ENCODE data around the gene TRPM5. TPM values are rescaled to one million over a fixed set of nuclear protein-coding genes. Genes with fewer than 3 reads are reported as not detected.
A peak's percentile ranks its signal among the peaks of the same experiment; 100 is the strongest.

The TRPM5 gene
- total RNA-seq, 1 donor from 2014 or later, result not detected

DNA sequence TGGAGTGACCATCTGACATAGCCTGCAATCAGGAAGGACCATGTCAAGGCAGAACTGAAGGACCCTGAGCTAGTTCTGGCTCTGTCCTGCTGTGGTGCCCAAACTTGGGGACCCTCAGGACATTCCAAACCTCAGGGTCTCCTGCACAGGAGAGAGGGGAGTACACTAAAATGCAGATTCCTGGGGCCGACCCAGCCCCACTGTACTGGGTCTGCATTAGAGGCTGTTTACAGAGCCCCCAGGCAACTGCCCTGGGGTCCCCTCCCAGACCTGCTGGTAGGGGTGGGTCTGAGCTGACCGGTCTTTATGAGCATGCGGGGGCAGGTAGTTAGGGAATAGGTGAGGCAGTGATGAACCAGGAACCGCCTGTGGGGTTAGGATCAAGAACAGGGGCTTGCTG lies 6.8 kb downstream of the TRPM5 start:
- no peak for DNase-seq (ENCODE audit: low spot score)

DNA sequence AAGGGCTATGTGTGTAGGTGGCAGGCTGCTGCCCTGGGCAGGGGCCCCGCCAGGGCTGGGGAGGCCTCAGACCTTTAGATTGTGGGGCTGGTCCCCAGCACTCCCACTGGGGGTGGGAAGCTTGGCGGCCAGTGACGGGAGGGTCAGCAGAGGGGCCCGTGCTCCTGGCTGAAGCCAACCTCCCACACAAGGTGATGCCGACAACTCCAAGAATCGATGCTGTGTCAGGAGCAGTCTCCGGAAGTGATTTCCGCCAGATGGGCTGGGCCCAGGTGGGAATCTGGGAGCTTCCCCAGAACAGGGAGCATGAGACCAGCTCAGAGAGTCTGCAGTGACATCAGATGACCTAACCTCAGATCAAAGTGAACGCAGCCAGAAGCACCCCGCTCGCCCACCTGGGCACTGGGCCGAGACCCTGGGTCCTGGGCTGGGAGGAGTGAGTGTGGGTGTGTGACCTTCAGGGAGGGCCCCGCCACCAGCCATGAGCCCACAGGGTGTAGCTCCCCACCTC lies 7.7 kb downstream of the TRPM5 start:
- DNase-seq (ENCODE audit: low spot score), result no peak

DNA sequence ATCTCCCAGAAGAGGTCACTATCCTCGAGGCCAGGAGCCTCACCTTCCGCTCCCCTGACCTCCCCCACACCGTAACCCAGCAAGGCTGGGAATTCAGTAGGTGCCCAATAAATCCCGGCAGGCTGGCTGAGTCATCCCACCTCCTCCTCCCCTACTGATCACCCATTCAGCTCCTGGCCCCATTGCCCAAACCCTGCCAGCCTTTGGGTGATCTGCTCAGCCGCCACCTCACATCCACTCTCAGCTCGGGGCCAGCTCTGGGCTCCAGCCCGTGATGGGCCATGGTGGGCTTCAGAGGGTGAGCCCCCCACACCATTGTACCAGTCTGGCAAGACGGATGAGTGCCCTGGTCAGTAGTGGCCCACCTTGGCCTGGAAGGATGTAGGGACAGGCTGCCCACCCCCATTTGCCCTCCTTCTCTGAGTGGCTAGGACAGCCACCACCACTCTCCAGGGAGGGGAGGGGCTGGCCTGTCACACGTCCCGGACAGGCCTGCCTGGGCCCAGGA lies 8.2 kb downstream of the TRPM5 start:
- DNase-seq (ENCODE audit: low spot score), result no peak

DNA sequence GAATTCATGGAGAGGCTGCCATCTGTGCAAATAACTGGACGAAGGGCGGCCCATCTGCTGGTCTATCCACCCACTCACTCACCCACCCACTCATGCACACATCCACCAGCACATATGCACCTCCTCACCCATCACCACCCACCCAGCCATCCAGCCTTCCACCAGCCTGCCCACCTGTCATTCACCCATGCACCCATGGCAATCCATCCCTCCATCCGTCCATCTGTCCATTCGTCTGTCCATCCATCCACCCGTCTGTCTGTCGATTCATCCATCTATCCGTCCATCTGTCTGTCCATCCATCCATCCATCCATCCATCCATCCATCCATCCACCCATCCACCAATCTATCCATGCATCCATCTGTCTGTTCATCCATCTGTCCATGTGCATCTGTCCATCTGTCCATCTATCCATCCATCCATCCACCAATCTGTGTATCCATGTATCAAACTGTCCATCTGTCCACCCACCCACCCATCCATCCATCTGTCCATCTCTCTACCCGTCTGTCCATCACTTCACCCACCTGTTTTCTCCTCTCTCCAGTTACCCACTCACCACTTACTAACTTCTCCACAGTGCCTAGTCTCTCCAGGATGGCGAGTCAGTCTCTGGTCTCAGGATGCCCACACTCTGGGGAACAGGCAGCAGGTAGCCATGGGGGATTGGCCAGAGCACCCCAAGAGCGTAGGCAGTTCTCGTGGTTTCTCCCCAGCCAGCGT lies 8.9 kb downstream of the TRPM5 start:
- DNase-seq (ENCODE audit: low spot score), result no peak

DNA sequence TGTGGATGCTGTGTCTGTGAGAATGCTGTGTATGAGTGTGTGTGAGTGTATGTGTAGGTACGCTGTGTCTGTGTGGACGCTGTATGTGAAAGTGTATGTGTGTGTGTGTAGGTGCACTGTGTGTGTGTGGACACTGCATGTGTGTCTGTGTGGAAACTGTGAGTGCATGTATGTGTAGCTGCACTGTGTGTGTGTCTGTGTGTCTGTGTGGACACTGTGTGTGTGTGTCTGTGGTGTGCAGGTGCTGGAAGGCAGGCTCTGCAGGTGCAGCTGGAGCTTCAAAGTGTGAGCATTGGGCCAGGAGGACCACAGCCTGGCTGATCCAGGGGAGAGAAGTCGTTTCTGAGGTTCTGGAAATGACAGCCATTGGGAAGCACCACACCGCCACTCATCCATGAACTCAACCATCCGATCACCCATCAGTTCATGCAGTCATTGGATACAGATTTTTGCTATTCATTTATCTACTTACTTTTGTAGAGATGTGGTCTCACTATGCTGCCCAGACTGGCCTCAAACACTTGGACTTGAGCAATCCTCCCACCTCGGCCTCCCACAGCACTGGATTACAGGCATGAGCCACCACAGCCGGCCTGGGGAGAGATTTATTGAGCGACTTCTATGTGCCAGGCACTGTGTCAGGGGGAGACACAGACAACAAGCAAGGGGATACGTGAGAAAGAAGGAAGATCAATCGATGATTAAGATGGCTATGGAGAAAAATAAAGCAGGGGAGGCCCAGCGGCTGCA lies 9.6 kb downstream of the TRPM5 start:
- no peak for DNase-seq (ENCODE audit: low spot score)

GRCh38 chr11:2434008-2434407 lies 10.3 kb downstream of the TRPM5 start:
- no peak for DNase-seq (ENCODE audit: low spot score)

GRCh38 chr11:2433106-2433925 lies 11.0 kb downstream of the TRPM5 start:
- DNase-seq (ENCODE audit: low spot score), result no peak

GRCh38 chr11:2432628-2433071 lies 11.7 kb downstream of the TRPM5 start:
- DNase-seq (ENCODE audit: low spot score), result no peak

GRCh38 chr11:2432171-2432621 lies 12.1 kb downstream of the TRPM5 start:
- no peak for DNase-seq (ENCODE audit: low spot score)

- no peak for DNase-seq (ENCODE audit: low spot score)
These were observed 12.9 kb downstream of the TRPM5 start for GRCh38 chr11:2431395-2431794.

GRCh38 chr11:2428322-2428795 lies 16.0 kb downstream of the TRPM5 start:
- peak; percentile 49 for DNase-seq (ENCODE audit: low spot score)

GRCh38 chr11:2427721-2428321 lies 16.5 kb downstream of the TRPM5 start:
- no peak for DNase-seq (ENCODE audit: low spot score)

DNA sequence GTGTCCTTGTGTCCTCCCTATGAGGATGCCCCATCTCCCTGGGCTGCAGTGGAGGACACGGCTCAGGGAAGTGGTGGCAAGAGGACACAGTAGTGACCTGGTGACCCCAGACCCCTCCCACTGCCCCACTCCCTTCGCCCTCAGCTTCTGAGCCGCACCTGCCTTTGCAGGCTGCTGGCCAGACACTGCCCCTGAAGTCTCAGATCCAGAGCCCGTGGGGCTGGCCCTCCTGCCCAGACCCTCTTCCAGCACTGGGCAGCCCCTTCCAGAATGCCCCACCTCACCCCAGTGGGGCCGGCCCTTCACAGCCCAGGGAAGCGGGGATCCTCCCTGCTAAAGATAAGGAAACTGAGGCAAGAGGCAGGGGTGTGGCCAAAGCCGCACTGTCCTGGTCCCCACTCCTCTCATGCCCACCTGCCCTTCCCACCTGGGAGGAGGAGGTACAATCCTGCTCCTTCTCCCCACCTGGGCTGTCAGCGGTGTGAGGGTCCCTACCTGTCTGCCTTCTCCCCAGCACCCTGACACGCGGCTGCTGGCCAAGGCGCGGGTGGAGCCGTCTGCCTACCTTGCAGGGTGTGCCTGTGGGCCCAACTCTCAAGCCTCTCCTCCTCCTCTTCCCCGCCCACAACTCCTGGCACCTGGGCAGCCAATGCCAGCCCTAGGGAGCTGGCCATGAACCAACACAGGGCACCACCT lies 17.3 kb downstream of the TRPM5 start:
- DNase-seq (ENCODE audit: low spot score), result no peak

GRCh38 chr11:2426221-2426620 lies 18.1 kb downstream of the TRPM5 start:
- DNase-seq (ENCODE audit: low spot score), result no peak

- DNase-seq (ENCODE audit: low spot score), result no peak
These were observed 18.8 kb downstream of the TRPM5 start for GRCh38 chr11:2425506-2425905.

DNA sequence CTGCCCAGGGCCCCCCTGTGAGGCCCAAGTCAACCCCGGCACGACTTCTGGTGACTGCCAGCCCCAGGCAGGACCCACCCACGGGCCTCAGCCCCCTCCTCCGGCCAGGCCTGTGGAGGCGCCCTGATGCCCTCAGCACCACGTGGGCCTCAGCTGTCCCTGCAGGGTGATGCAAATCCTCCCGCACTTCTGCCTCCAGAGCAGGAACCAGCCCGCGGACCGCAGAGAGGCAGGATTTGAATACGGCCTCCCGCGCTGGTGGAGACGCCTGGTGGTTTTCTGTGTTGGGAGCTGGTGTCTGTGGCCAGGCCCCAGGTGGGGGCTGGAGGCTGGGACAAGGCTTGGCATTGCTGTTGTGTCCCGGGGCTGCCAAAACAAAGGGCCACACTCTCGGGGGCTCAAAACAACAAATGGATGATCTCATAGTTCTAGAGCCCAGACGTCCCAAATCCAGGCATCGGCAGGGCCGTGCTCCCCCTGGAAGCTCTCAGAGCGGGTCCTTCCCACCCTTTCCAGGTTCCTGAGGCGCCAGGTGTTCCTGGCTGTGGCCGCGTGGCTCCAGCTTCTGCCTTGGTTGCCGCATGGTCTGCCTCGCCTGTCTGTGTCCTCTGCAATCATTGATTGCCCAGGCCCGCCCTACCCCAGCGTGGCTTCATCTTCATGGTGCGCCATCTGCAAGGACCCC lies 19.4 kb downstream of the TRPM5 start:
- DNase-seq (ENCODE audit: low spot score), result no peak

DNA sequence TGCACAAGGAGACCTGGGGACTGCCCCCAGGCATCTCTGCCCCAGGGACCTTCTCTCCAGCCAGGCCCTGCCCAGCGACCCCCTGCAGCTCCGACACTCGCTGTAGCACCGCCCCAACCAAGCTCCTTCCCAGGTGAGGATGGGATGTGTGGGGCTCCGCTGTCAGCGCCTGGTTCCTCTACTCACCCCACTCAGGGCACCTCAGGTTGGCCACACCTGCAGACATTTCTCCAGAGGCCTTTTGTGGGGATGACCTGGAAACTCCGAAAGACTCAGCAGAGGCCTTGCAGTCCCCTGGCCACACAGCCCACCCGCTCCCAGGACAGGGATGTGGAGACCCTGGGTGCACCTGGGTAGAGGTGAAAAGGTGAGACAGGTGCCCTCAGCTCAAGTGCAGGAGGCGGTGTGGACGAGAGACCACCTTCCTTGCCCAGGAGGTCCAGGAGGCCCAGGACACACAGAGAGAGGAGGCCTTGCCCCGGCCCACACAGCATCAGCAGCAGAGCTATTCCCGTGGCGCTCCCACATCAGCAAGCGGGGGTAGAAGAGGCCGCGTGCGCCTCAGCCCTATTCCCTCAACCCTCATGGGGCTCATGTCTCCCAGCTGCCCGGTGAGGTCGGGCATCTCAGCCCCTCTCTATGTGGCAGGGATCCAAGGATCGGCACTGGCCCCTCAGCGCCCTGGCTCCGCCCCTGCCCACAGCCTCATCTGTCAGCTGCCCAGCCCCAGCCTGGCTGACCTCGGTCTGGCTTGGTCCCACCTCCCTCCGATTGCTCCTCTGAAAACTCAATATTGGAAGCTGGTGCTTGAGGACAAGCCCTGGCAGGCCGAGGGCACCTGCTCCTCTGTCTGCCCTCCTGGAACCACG lies 20.9 kb downstream of the TRPM5 start:
- no peak for DNase-seq (ENCODE audit: low spot score)

DNA sequence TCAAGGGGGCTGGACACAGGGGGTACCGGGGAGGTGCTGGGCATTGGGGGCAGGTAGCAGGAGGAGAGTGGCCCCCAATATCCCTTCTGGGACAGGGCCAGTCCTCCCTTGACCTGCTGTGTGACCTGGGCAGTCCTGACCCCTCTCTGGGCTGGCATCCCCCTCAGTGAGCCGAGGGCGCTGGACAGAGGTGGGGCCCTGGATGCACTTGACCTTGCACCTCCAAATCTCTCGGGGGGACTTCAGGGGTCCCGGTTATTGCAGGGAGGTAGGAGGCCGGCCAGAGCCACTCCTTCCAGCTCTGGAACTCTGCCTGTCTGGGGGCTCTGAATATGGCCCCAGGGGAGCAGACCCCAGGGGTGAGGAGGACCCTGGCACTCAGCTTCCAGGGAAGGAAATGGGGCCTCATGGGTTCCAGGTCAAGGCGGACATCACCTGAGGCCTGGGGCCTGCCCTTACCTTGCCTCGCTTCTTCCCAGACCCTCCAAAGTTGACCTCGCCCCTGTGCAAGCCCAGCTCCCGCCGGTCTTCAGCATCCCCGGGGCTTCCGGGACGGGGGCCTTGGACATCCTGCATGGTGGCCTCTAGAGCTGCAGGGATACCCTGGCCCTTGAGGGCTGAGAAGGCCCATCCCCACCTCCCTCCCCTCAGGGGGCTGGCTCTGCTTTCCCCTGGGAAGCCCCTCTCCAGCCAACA lies 21.7 kb downstream of the TRPM5 start:
- DNase-seq (ENCODE audit: low spot score), result no peak

All from umbilical cord (tissue), 2 donors.